H1 (cell line): ENCODE measurements around the gene MAP4K4. TPM values are rescaled to one million over a fixed set of nuclear protein-coding genes. Genes with fewer than 3 reads are reported as not detected.

Source experiments
- CTCF ChIA-PET: fragments of 300-600 bp; sonication (Branson Sonifier 250); formaldehyde crosslinking; loops from one replicate; lab custom pipeline; 2021; ENCODE audit not compliant: partially characterized antibody; lab: Charles Lee
- POLR2A ChIA-PET: fragments of 300-600 bp; sonication (Branson Sonifier 250); formaldehyde crosslinking; loops from one replicate; lab custom pipeline; 2021; ENCODE audit warnings: inconsistent platforms; ENCODE audit not compliant: partially characterized antibody; lab: Charles Lee
- DNase-seq, 2 experiments: peaks; one replicate each; pipeline versions ENCODE4 v3.0.0 to v3.0.0-alpha.2; 2010 to 2022; ENCODE audit warnings: low spot score in 2 of 2, low read depth in 1 of 2, mixed read lengths in 1 of 2
- FAIRE-seq: peaks from 2 replicates; lab custom pipeline; 2011; peaks lifted over from hg19 to GRCh38; lab: Jason Lieb, UNC
- H2AFZ ChIP-seq: 2 replicates; pipeline ENCODE4 v1.8.1; 2012; ENCODE audit warnings: low read length, inconsistent platforms
- H2AK5ac ChIP-seq: 2 replicates; pipeline ENCODE4 v1.6.1; 2013; ENCODE audit warnings: low read depth, low read length
- H2BK120ac ChIP-seq: replicated peaks from 2 replicates; pipeline ENCODE3; 2013; ENCODE audit warnings: low read depth, low read length, inconsistent platforms
- H2BK12ac ChIP-seq: 2 replicates; pipeline ENCODE4 v1.6.1; 2013; ENCODE audit warnings: low read depth, low read length
- H2BK15ac ChIP-seq: 2 replicates; pipeline ENCODE4 v1.6.1; 2013; ENCODE audit warnings: low read length
- H2BK20ac ChIP-seq: 2 replicates; pipeline ENCODE4 v1.6.1; 2013; ENCODE audit warnings: low read length
- H2BK5ac ChIP-seq: 2 replicates; pipeline ENCODE4 v1.6.1; 2013; ENCODE audit warnings: low read depth, low read length
- H3K14ac ChIP-seq: 2 replicates; pipeline ENCODE4 v1.6.1; 2013; ENCODE audit warnings: inconsistent platforms; ENCODE audit not compliant: insufficient read length
- H3K18ac ChIP-seq: 2 replicates; pipeline ENCODE4 v1.6.1; 2013; ENCODE audit warnings: low read length; ENCODE audit errors: extremely low read depth
- H3K23ac ChIP-seq: 2 replicates; pipeline ENCODE4 v1.6.1; 2013; ENCODE audit warnings: inconsistent platforms; ENCODE audit not compliant: insufficient read length
- H3K23me2 ChIP-seq: 2 replicates; pipeline ENCODE4 v1.6.1; 2013; ENCODE audit warnings: low read depth, low read length
- H3K27ac ChIP-seq: 2 replicates; pipeline ENCODE4 v1.6.1; 2011; ENCODE audit warnings: low read depth, low read length, inconsistent platforms
- H3K27me3 ChIP-seq, 4 experiments: replicated peaks in 1 of 4; 1 replicate in 1 of 4; 2 replicates in 3 of 4; pipeline versions ENCODE4 v1.6.1 to v1.8.1; 2011 to 2013; ENCODE audit warnings: low read length in 3 of 4, mild to moderate bottlenecking in 3 of 4, inconsistent platforms in 2 of 4, mixed read lengths in 2 of 4, moderate library complexity in 1 of 4; ENCODE audit not compliant: control insufficient read depth in 3 of 4, insufficient read depth in 3 of 4; ENCODE audit errors: extremely low read depth in 1 of 4
- H3K36me3 ChIP-seq, 4 experiments: 2 replicates each; pipeline versions ENCODE4 v1.6.1 to v1.8.1; 2011 to 2013; ENCODE audit warnings: mild to moderate bottlenecking in 4 of 4, low read length in 3 of 4, moderate library complexity in 2 of 4, control low read depth in 1 of 4, inconsistent platforms in 1 of 4; ENCODE audit not compliant: insufficient read depth in 4 of 4, control insufficient read depth in 2 of 4
- H3K4ac ChIP-seq: replicated peaks from 2 replicates; pipeline ENCODE3; 2013; ENCODE audit warnings: low read length, low read depth, mixed read lengths, inconsistent platforms; ENCODE audit not compliant: insufficient read length
- H3K4me1 ChIP-seq, 4 experiments: replicated peaks in 1 of 4; 1 replicate in 1 of 4; 2 replicates in 3 of 4; pipeline versions ENCODE4 v1.6.1 to v1.8.1; 2011 to 2013; ENCODE audit warnings: low read length in 3 of 4, inconsistent platforms in 2 of 4, mixed read lengths in 1 of 4; ENCODE audit not compliant: insufficient read depth in 4 of 4, control insufficient read depth in 3 of 4
- H3K4me2 ChIP-seq, 2 experiments: 2 replicates each; pipeline versions ENCODE4 v1.6.1 to v1.8.1; 2011 to 2013; ENCODE audit warnings: low read depth in 2 of 2, low read length in 2 of 2, control low read depth in 1 of 2, inconsistent platforms in 1 of 2, mild to moderate bottlenecking in 1 of 2; ENCODE audit not compliant: insufficient read depth in 1 of 2
- H3K4me3 ChIP-seq, 4 experiments: fragments of 200-600, 300-600 bp in 1 of 4; sonication (generic), shearing (Covaris generic), sonication (Bioruptor Twin) in 1 of 4; 2 replicates each; pipeline versions ENCODE4 v1.5.1 to v1.8.1; 2011 to 2016; ENCODE audit warnings: low read length in 4 of 4, low read depth in 3 of 4, control low read depth in 2 of 4, inconsistent platforms in 2 of 4, mild to moderate bottlenecking in 2 of 4, mixed read lengths in 1 of 4, moderate library complexity in 1 of 4; ENCODE audit not compliant: insufficient read depth in 2 of 4; ENCODE audit errors: extremely low read depth in 1 of 4
- H3K56ac ChIP-seq: replicated peaks from 2 replicates; pipeline ENCODE3; 2013; ENCODE audit warnings: low read depth, mild to moderate bottlenecking, mixed read lengths, low read length, inconsistent platforms; ENCODE audit not compliant: insufficient read length
- H3K79me1 ChIP-seq: 2 replicates; pipeline ENCODE4 v1.6.1; 2013; ENCODE audit warnings: low read depth, low read length, control low read depth
- H3K79me2 ChIP-seq, 2 experiments: 2 replicates each; pipeline versions ENCODE4 v1.6.1 to v1.8.1; 2012 to 2013; ENCODE audit warnings: low read length in 2 of 2, mild to moderate bottlenecking in 2 of 2, inconsistent platforms in 1 of 2; ENCODE audit not compliant: insufficient read depth in 2 of 2, control insufficient read depth in 1 of 2
- H3K9ac ChIP-seq, 4 experiments: replicated peaks in 1 of 4; 1 replicate in 1 of 4; 2 replicates in 3 of 4; pipeline versions ENCODE4 v1.6.1 to v1.8.1; 2011 to 2013; ENCODE audit warnings: low read depth in 3 of 4, low read length in 3 of 4, control low read depth in 2 of 4, mild to moderate bottlenecking in 2 of 4, moderate library complexity in 2 of 4, inconsistent platforms in 1 of 4; ENCODE audit errors: extremely low read depth in 1 of 4
- H3K9me3 ChIP-seq, 2 experiments: 2 replicates each; pipeline versions ENCODE4 v1.6.1 to v1.8.1; 2012 to 2013; ENCODE audit warnings: mild to moderate bottlenecking in 2 of 2, moderate library complexity in 2 of 2, control low read depth in 1 of 2, inconsistent platforms in 1 of 2, low read depth in 1 of 2, low read length in 1 of 2, mixed read lengths in 1 of 2; ENCODE audit not compliant: insufficient read depth in 2 of 2
- H4K20me1 ChIP-seq, 2 experiments: replicated peaks in 1 of 2; 2 replicates each; pipeline versions ENCODE3 to v1.8.1; 2011 to 2013; ENCODE audit warnings: inconsistent platforms in 2 of 2, low read length in 2 of 2, mild to moderate bottlenecking in 1 of 2; ENCODE audit not compliant: insufficient read depth in 2 of 2, control insufficient read depth in 1 of 2
- H4K5ac ChIP-seq: 2 replicates; pipeline ENCODE4 v1.6.1; 2013; ENCODE audit warnings: low read length, low read depth, mixed read lengths, inconsistent platforms; ENCODE audit not compliant: insufficient read length
- H4K8ac ChIP-seq: 2 replicates; pipeline ENCODE4 v1.8.0; 2013; ENCODE audit warnings: mild to moderate bottlenecking, moderate library complexity, low read length, inconsistent platforms; ENCODE audit not compliant: insufficient read depth; ENCODE audit errors: extremely low read depth
- H4K91ac ChIP-seq: replicated peaks from 2 replicates; pipeline ENCODE3; 2013; ENCODE audit warnings: low read length, mixed read lengths, inconsistent platforms; ENCODE audit not compliant: insufficient read length
- ASH2L ChIP-seq: fragments of 200-600, 300-600 bp; sonication (generic); IDR thresholded peaks from one replicate; pipeline ENCODE4 v1.7.1; 2017; ENCODE audit warnings: low read length
- BACH1 ChIP-seq: IDR thresholded peaks from 2 replicates; pipeline ENCODE4 v1.6.1; 2012; ENCODE audit warnings: low read length, improper control_type of control experiment
- CHD1 ChIP-seq: IDR thresholded peaks from 2 replicates; pipeline ENCODE4 v1.6.1; 2012; ENCODE audit warnings: low read depth, low read length, improper control_type of control experiment
- CTBP2 ChIP-seq: IDR thresholded peaks from 2 replicates; pipeline ENCODE4 v1.7.0; 2011; ENCODE audit warnings: borderline replicate concordance, mild to moderate bottlenecking, moderate library complexity, mixed read lengths, low read length; ENCODE audit not compliant: insufficient read depth, insufficient read length
- EGR1 ChIP-seq: IDR thresholded peaks from 2 replicates; pipeline ENCODE4 v1.6.1; 2011; ENCODE audit warnings: low read depth, low read length, borderline replicate concordance
- EP300 ChIP-seq, 2 experiments: IDR thresholded peaks; 1 replicate in 1 of 2; 2 replicates in 1 of 2; pipeline ENCODE4 v1.6.1; 2011 to 2012; ENCODE audit warnings: low read depth in 2 of 2, low read length in 2 of 2, mild to moderate bottlenecking in 2 of 2, borderline replicate concordance in 1 of 2, inconsistent platforms in 1 of 2, moderate library complexity in 1 of 2
- GTF2F1 ChIP-seq: IDR thresholded peaks from 2 replicates; pipeline ENCODE4 v1.6.1; 2012; ENCODE audit warnings: low read depth, low read length, improper control_type of control experiment, borderline replicate concordance
- JUND ChIP-seq: IDR thresholded peaks from 2 replicates; pipeline ENCODE4 v1.6.1; 2011; ENCODE audit warnings: mild to moderate bottlenecking, improper control_type of control experiment, low read length
- NRF1 ChIP-seq: IDR thresholded peaks from 2 replicates; pipeline ENCODE4 v1.6.1; 2011; ENCODE audit warnings: mild to moderate bottlenecking, low read depth, low read length, improper control_type of control experiment
- POLR2A ChIP-seq, 2 experiments: IDR thresholded peaks; 1 replicate in 1 of 2; 2 replicates in 1 of 2; pipeline ENCODE4 v1.6.1; 2011; ENCODE audit warnings: low read depth in 2 of 2, low read length in 2 of 2, mild to moderate bottlenecking in 2 of 2; ENCODE audit errors: control extremely low read depth in 1 of 2
- POLR2AphosphoS5 ChIP-seq: IDR thresholded peaks from 2 replicates; pipeline ENCODE4 v1.6.1; 2011; ENCODE audit warnings: low read depth, low read length
- SAP30 ChIP-seq: fragments of 300-600 bp; sonication (generic); IDR thresholded peaks from 2 replicates; pipeline ENCODE4 v1.7.1; 2012; ENCODE audit warnings: low read length, moderate library complexity, mild to moderate bottlenecking, inconsistent platforms; ENCODE audit not compliant: insufficient read depth, insufficient replicate concordance
- SP1 ChIP-seq: IDR thresholded peaks from 2 replicates; pipeline ENCODE4 v1.6.1; 2011; ENCODE audit warnings: low read depth, low read length
- TBP ChIP-seq: IDR thresholded peaks from 2 replicates; pipeline ENCODE4 v1.6.1; 2011; ENCODE audit warnings: low read depth, low read length, improper control_type of control experiment
- TCF12 ChIP-seq: IDR thresholded peaks from 2 replicates; pipeline ENCODE4 v1.6.1; 2011; ENCODE audit warnings: low read depth, mild to moderate bottlenecking, low read length
- WGBS, 2 experiments: shearing (Covaris generic) in 1 of 2; methylation state at CpG; one replicate each; pipeline versions ENCODE4 v1.1.6 to v1.1.7; 2013 to 2015; ENCODE audit warnings: low lambda C conversion rate in 2 of 2, mixed read lengths in 2 of 2, inconsistent platforms in 1 of 2, low coverage in 1 of 2, missing lambda C conversion rate in 1 of 2; ENCODE audit not compliant: insufficient replicate concordance in 2 of 2, insufficient coverage in 1 of 2, insufficient read length in 1 of 2; ENCODE audit errors: extremely low coverage in 1 of 2, missing lambda C conversion rate in 1 of 2; 5-methylcytosine and 5-hydroxymethylcytosine counted together
- polyA plus RNA-seq, 7 experiments: library from polyadenylated mRNA; depleted of rRNA in 3 of 7; stranded (reverse) in 5 of 7; unstranded in 2 of 7; fragments of >200 nt in 5 of 7; fragments of 200-250 nt in 2 of 7; gene quantifications; 1 replicate in 5 of 7; 2 replicates in 1 of 7; 4 replicates in 1 of 7; pipeline versions ENCODE4 v1.2.1 to v1.2.3, GENCODE V29; 2011 to 2013; ENCODE audit warnings: missing spikeins in 2 of 7, mixed read lengths in 2 of 7
- total RNA-seq: library from RNA; stranded (reverse); fragmentation: NEBNext Ultra II Directional; extraction: Animal tissue kit (Norgen Biotek cat#: 25700); gene quantifications from 2 replicates; pipeline ENCODE4 v1.2.1, GENCODE V29; 2021

MAP4K4 gene
- total and polyA plus RNA-seq, 2 of the 8 experiments (the other 6 are each of a cell fraction or from before 2014, with no cell fraction given), result 53.2 to 138 TPM

GRCh38 chr2:101816598-101816997, 119.1 kb downstream of the MAP4K4 start:
- H3K9me3 ChIP-seq, result no peaks in the 10 kb centered on the region
- FAIRE-seq (no peak), DNase-seq (no peak)
- ChIA-PET CTCF (interaction anchor here (0.5 to 3.4 kb wide), 6 partner anchors 13 to 289 kb away, joined by 3 to 19 read pairs (median 4); no protein-coding TSS in a partner anchor), POLR2A (interaction anchor here (1.0 kb wide), 1 partner anchor 92 kb away, joined by 3 read pairs; no protein-coding TSS in a partner anchor)
- peaks cover 13 to 98% of the 10 kb centered on the region in 2 experiments for H3K79me2 ChIP-seq
- no peak overlapping the region; the same call in 1 of the 2 replicates for H2BK5ac ChIP-seq
- no peak overlapping the region for H2BK120ac ChIP-seq
- H3K4me1 ChIP-seq, result peaks cover 0 to 25% (median 7%) of the 10 kb centered on the region in 4 experiments; a peak in 3 of 7 replicates
- H2AK5ac ChIP-seq, result no peak overlapping the region
- H4K8ac ChIP-seq, result no peak overlapping the region
- no peak overlapping the region for H4K5ac ChIP-seq
- no peak overlapping the region for H2BK12ac ChIP-seq
- H2BK15ac ChIP-seq, result no peak overlapping the region
- peaks cover 5% of the 10 kb centered on the region for H3K79me1 ChIP-seq
- H3K4me2 ChIP-seq, result no peak overlapping the region
- H3K14ac ChIP-seq, result no peak overlapping the region
- H3K9ac ChIP-seq, result no peak overlapping the region
- no peak overlapping the region for H3K56ac ChIP-seq
- H3K36me3 ChIP-seq, result no peaks in the 10 kb centered on the region
- H2AFZ ChIP-seq, result no peak overlapping the region
- no peaks in the 10 kb centered on the region for H3K27me3 ChIP-seq
- H3K18ac ChIP-seq, result no peak overlapping the region
- H4K20me1 ChIP-seq, result peaks cover 2 to 10% of the 10 kb centered on the region in 2 experiments
- H3K23ac ChIP-seq, result no peak overlapping the region
- H3K4me3 ChIP-seq, result no peak overlapping the region
- no peak overlapping the region for H2BK20ac ChIP-seq
- no peak overlapping the region; the same call in 1 of the 2 replicates for H3K27ac ChIP-seq
- no peaks in the 10 kb centered on the region; the same call in 1 of the 2 replicates for H3K23me2 ChIP-seq
- no peak overlapping the region for H4K91ac ChIP-seq
- WGBS, 2 experiments, result 90% methylated on average over 4 of the region's 4 CpGs; no CpG with 5 or more reads in 1 of the 2 experiments
- H3K4ac ChIP-seq, result no peak overlapping the region
- TF ChIP-seq TBP (no peak), BACH1 (no peak), ASH2L (no peak), NRF1 (no peak), POLR2A (IDR thresholded peaks at IDR 0.05; ENCODE audit: control extremely low read depth in 1 of 2, low read depth in 2 of 2, low read length in 2 of 2) (no peak), CTBP2 (no peak), JUND (no peak), EGR1 (no peak), EP300 (IDR thresholded peaks at IDR 0.05; ENCODE audit: borderline replicate concordance in 1 of 2, low read depth in 2 of 2, low read length in 2 of 2) (no peak), SP1 (no peak), SAP30 (no peak), GTF2F1 (no peak), CHD1 (no peak), TCF12 (no peak), POLR2AphosphoS5 (no peak)
